Embryonic facial prominence (tissue), 1 donor: ENCODE measurements around the gene SYPL2.
"Not testable (repeated sequence)": the region's sequence is repeated elsewhere in the genome, so short reads cannot be mapped to it uniquely, and the experiment has no call there.

Source experiments
- DNase-seq: peaks from one replicate; pipeline ENCODE4 v3.0.0-alpha.2; 2016; ENCODE audit errors: extremely low spot score

SYPL2 gene

GRCh38 chr1:109470245-109470644, 3.9 kb downstream of the SYPL2 start:
- no peak for DNase-seq

GRCh38 chr1:109472779-109473178, 6.4 kb downstream of the SYPL2 start:
- no peak for DNase-seq

- DNase-seq, result not testable (repeated sequence)
Observed at GRCh38 chr1:109473284-109474057, 7.1 kb downstream of the SYPL2 start.

- no peak for DNase-seq
Observed at GRCh38 chr1:109474697-109475096, 8.4 kb downstream of the SYPL2 start.

- no peak for DNase-seq
Observed at GRCh38 chr1:109475261-109475660, 8.9 kb downstream of the SYPL2 start.

- no peak for DNase-seq
Observed at GRCh38 chr1:109476825-109477224, 10.5 kb downstream of the SYPL2 start.

- DNase-seq, result no peak
Observed at GRCh38 chr1:109477821-109478220, 11.5 kb downstream of the SYPL2 start.

GRCh38 chr1:109478806-109479205, 12.5 kb downstream of the SYPL2 start:
- DNase-seq, result no peak

GRCh38 chr1:109479311-109479710, 13.0 kb downstream of the SYPL2 start:
- no peak for DNase-seq

- no peak for DNase-seq
Observed at GRCh38 chr1:109479901-109480300, 13.6 kb downstream of the SYPL2 start.

- DNase-seq, result no peak
Observed at GRCh38 chr1:109481646-109482045, 15.3 kb downstream of the SYPL2 start.

- no peak for DNase-seq
Observed at GRCh38 chr1:109482242-109482641, 15.9 kb downstream of the SYPL2 start.

GRCh38 chr1:109482791-109483671, 16.7 kb downstream of the SYPL2 start:
- no peak for DNase-seq

GRCh38 chr1:109483672-109484518, 17.5 kb downstream of the SYPL2 start, which contains the start of gene ATXN7L2:
TSS of gene ATXN7L2 (plus strand) at chr1:109483905. CDS start at chr1:109483954, 49 bp downstream.
- DNase-seq, result peak; percentile 89

- DNase-seq, result no peak
Observed at GRCh38 chr1:109484519-109484975, 18.2 kb downstream of the SYPL2 start.

- DNase-seq, result no peak
Observed at GRCh38 chr1:109485001-109485400, 18.7 kb downstream of the SYPL2 start.

GRCh38 chr1:109487261-109487660, 20.9 kb downstream of the SYPL2 start:
- no peak for DNase-seq

- no peak for DNase-seq
Observed at GRCh38 chr1:109488201-109488600, 21.9 kb downstream of the SYPL2 start.

- DNase-seq, result no peak
Observed at GRCh38 chr1:109488696-109489095, 22.4 kb downstream of the SYPL2 start.

GRCh38 chr1:109490029-109490933, 23.9 kb downstream of the SYPL2 start:
- no peak for DNase-seq

GRCh38 chr1:109490934-109491302, 24.6 kb downstream of the SYPL2 start:
- no peak for DNase-seq
